AG10803 (cell line): Measurements from ENCODE around the gene SLC39A5.

Experiments used
- DNase-seq: peaks from one replicate; pipeline ENCODE4 v3.0.0; 2010; ENCODE audit warnings: low read depth
- H3K4me3 ChIP-seq: 2 replicates; pipeline ENCODE4 v1.5.1; 2011; ENCODE audit warnings: mild to moderate bottlenecking, low read length, control low read depth
- TF ChIP-seq, protein P1 (sequence below): conservative IDR thresholded peaks from 2 replicates; pipeline ENCODE4 v1.5.1; 2011; ENCODE audit warnings: mild to moderate bottlenecking, low read length, control low read depth, inconsistent platforms

The SLC39A5 gene

DNA sequence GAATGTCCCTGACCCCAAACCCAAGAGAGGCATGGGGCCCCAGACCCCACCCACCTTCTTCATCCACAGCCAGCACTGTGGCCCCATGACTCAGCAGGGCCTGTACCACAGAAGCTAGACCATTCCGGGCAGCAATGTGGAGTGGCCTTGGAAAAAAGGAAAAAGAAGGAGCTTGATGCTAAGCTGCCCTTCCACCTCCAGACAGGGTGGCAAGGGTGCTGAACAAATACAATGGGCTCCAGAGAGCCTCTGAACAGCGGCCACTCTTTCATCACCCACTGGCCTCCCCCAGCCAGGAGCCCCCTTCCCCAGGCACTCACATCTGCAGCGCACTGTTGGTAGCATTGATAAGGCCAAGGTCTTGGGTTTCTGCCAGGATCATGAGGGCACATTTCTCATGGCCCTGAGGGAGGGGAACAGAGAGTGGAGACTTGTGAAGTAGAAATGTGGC, 13.9 kb downstream of the SLC39A5 start:
- H3K4me3 ChIP-seq, result no peak overlapping the region
- TF ChIP-seq, protein P1, sequence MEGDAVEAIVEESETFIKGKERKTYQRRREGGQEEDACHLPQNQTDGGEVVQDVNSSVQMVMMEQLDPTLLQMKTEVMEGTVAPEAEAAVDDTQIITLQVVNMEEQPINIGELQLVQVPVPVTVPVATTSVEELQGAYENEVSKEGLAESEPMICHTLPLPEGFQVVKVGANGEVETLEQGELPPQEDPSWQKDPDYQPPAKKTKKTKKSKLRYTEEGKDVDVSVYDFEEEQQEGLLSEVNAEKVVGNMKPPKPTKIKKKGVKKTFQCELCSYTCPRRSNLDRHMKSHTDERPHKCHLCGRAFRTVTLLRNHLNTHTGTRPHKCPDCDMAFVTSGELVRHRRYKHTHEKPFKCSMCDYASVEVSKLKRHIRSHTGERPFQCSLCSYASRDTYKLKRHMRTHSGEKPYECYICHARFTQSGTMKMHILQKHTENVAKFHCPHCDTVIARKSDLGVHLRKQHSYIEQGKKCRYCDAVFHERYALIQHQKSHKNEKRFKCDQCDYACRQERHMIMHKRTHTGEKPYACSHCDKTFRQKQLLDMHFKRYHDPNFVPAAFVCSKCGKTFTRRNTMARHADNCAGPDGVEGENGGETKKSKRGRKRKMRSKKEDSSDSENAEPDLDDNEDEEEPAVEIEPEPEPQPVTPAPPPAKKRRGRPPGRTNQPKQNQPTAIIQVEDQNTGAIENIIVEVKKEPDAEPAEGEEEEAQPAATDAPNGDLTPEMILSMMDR, result no peak
- no peak for DNase-seq

DNA sequence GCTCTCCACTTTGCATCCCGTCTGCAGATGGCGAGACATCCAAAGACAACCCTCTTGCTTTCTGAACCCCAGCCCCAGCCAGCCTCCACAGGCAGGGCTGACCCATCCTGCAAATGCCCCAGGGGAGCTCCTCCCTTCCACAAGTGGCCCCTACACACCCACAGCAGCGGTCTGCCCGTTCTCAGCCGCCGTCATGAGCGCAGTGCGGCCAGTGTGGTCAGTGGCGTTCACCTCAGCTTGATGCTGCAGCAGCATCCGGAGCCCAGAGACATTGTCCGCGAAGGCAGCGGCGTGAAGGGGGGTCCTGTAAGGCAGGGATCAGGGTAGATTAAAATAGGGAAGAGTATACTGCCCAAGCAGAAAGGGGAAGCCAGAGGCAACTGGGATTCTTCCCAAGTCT, 14.6 kb downstream of the SLC39A5 start:
- H3K4me3 ChIP-seq, result no peak overlapping the region
- DNase-seq, result no peak
- TF ChIP-seq, protein P1, result no peak

DNA sequence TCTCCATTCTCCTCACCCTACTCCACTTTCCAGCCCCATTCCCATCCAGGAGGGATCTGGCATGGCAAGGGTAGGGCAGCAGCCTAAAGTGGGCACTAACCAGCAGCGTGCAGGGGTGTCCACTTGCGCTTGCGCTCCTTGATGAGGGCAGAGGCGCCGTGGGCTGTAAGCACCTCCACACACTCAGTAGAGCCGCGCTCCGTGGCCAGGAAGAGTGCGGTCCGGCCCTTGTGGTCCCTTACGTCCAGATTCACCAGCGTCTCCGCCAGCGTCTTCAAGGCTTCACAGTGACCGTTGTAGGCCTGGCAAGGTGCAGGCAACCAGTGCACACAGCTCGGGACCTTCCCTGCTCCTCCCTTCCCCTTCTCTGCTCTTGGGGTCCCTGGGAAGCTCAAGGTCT, 18.1 kb downstream of the SLC39A5 start:
- TF ChIP-seq, protein P1, result no peak
- no peak for DNase-seq
- H3K4me3 ChIP-seq, result no peak overlapping the region

DNA sequence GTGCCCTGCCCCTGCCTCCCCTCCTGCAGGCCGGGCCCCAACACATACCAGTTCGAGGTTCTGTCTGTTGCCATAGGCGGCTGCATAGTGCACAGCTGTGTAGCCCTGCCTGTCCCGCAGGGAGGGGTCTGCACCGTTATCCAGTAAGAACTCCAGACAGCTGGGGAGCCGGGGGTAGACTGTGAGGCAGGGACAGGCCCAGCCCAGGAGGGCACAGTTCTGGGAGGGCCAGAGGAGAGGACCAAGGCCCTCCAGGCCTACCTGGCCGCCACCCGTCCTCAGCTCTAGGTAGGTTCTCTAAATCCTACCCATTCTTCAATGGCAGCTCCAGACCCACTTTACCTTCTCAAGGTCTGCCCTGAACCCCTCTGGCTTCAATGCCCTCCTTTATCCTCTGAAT, 18.9 kb downstream of the SLC39A5 start:
- no peak overlapping the region for H3K4me3 ChIP-seq
- no peak for DNase-seq
- TF ChIP-seq, protein P1, result no peak

DNA sequence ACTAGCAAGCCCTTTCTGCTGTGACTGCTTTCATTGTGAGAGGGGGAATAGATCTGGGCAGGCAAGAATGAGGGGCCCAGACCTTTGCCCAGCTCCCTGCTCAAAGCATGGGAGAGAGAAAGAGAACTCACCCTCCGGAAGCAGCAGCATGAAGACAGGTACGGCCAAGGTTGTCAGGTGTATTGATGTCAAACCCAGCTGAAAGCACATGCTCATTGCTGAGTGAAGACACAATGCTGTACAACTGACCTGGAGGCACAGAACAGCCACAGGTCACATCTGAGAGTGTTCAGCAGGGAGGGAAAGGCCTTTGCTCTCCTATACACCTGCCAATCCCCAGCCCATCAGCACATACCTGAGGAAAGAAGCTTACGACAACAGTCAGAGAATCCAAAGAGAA, 22.8 kb downstream of the SLC39A5 start:
- no peak overlapping the region for H3K4me3 ChIP-seq
- TF ChIP-seq, protein P1, result no peak
- DNase-seq, result no peak

DNA sequence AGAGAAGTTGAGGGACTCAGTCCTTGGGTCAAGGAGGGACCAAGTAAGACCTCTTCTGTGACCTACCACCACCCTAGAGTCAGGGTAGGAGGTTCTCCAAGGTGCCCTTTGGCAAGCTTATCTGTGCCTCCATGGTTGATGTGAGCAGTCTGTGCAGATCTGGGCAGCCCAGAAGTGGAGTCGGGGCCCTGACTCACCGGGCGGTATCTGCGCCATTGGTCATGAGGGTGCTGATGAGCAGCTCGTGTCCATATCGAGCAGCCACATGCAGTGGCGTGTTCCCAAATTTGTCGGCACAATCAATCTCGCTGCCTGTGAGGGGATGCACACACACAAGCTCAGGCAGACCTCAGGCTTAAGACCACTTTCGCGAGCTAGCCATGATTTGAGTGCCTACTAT, 23.2 kb downstream of the SLC39A5 start:
- TF ChIP-seq, protein P1, result no peak
- H3K4me3 ChIP-seq, result no peak overlapping the region
- no peak for DNase-seq

DNA sequence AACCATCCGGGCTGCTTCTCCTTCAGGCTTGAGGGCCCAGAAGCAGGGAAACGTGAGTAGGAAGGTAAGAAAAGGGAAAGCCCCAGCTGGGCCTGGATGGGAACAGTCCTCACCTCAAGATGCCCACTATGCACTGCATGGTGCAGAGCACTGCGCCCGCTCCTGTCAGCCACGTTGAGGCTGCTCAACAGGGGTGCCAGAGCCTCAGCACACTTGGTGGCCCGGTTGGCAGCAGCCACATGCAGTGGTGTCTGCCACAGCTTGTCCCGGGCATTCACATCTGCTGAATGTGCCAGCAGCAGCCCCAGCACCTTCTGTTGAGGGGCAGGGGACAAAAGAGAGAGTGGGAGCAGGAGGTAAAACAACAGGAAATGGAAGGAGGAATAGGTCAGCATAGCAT, 25.8 kb downstream of the SLC39A5 start:
- DNase-seq, result no peak
- H3K4me3 ChIP-seq, result no peak overlapping the region
- TF ChIP-seq, protein P1, result no peak
